Measurements from ENCODE around the gene BNIPL.

BNIPL gene

DNA sequence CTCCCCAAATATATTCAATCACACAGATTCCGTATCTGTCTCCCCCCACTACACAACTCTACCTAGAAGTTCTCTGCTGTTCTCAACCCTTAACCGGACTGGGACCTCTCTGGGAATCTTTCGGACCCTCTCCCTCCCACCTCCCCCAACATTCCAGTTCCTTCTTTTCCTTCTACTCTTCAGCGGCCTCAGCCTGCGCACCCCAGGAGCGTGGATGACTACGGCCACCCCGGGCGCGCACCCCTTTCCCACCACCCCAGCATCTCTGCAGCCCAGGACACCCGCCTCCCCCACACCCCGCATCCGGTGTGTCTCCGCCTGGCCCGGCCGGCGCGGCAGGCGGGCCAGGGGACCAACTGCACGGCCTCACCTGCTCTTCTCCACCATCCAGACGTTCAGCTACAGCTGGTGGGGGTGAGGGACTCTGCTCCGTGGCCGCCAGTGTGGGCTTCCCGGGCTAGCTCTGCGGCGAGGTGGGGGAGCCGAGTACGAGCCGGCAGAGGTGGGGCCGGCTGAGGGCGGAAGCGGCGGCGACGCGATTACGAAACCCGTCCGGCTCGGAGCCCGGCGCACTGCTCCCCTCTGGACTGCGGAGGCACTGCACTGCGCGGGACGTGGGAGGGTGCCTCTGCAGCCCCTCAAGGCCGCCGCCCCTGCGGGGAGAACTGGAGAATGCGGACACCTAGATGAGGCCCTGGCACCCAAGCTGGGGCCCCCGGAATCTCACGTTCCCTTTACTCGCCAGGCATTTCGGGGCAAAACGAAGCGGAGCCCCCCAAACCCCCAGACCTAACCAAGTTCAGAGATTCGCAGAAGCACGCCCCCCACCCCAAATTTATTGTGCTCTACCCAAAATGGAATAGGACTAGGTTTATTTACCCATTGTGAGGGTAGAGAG is 23.0 kb downstream of the BNIPL start, which contains the start of gene CDC42SE1:
Gene CDC42SE1, minus strand, starts transcription at position 514 of the 898 bp plus-strand sequence. CDS start 3,892 bp downstream, outside the sequence.
- DNase-seq = peak; percentile 89

DNA sequence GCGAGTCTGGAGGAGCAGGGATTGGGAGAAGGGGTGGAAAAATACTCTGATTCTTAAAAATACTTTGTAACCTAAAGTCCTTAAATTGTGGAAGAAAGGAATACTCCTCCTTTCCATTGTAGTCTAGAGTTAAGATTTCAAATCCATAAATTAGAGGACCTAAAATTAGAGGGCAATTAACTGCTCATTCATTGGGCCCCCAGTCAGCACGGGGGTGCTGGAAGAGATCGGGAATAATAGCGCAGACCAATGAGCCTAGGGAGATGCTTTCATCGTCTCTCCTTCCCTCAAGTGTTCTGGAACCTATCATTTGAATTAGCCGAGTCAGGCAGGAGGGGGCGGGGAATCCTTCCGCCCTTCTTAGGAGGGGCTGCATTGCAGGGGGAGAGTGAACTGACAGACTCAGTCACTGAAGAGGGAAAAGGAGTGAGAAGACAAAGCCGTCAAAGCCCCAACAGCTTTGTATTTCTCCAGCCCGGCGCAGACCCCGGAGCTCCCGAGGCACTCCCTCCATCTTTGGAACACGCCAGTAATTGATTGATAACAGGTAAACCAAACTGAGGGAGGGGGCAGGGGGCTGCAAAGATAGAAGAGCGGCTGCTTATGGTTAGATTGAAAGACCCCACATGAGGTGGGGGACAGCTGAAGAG is 23.7 kb downstream of the BNIPL start, which contains the start of gene MLLT11:
Gene MLLT11, plus strand, starts transcription at position 391 of the 650 bp plus-strand sequence. CDS start 6,828 bp downstream, outside the sequence.
- no peak for DNase-seq

GRCh38 chr1:151060657-151061421 is 24.5 kb downstream of the BNIPL start:
- DNase-seq = no peak

DNA sequence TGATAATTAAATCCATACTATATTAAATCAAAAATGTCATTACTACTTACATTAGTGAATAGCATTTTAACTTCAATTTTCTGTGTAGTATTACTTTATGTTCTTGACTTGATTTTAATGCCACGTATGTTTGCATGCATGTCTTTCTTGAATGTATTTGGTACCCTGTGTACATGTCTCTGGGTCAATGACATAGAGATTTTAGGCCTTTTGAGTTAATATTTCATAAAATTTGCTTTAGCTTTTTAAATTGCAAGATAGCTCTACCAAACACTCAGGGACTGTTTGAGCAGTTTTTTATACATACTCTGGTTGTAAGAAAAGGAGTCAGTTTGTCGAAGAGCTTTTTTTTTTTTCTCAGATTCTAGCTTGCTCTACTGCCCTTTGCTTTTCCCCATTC is 25.3 kb downstream of the BNIPL start:
- no peak for DNase-seq

GRCh38 chr1:151062741-151063371 is 26.5 kb downstream of the BNIPL start:
- no peak for DNase-seq

DNA sequence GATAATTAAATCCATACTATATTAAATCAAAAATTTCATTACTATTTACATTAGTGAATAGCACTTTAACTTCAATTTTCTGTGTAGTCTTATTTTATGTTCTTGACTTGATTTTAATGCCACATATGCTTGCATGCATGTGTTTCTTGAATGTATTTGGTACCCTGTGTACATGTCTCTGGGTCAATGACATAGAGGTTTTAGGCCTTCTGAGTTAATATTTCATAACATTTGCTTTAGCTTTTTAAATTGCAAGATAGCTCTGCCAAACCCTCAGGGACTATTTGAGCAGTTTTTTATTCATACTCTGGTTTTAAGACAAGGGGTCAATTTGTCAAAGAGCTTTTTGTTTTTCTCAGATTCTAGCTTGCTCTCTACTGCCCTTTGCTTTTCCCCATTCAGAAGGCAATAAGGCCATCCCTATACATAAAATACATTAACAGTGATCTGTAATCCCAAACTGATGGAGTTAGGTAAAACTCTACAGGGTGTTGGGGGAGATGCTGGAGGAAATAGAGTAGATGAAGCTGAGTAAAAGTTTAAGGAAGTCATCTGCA is 28.8 kb downstream of the BNIPL start:
- no peak for DNase-seq

DNA sequence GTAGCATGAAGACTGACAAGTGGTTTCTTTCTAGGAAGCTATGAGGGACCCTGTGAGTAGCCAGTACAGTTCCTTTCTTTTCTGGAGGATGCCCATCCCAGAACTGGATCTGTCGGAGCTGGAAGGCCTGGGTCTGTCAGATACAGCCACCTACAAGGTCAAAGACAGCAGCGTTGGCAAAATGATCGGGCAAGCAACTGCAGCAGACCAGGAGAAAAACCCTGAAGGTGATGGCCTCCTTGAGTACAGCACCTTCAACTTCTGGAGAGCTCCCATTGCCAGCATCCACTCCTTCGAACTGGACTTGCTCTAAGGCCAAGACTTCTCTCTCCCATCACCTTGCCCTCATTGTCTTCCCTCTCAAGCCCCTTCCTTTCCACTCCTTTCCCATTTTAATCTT is 30.8 kb downstream of the BNIPL start:
- DNase-seq = no peak

- DNase-seq = no peak
Measured at GRCh38 chr1:151069103-151069486, 32.7 kb downstream of the BNIPL start.

DNA sequence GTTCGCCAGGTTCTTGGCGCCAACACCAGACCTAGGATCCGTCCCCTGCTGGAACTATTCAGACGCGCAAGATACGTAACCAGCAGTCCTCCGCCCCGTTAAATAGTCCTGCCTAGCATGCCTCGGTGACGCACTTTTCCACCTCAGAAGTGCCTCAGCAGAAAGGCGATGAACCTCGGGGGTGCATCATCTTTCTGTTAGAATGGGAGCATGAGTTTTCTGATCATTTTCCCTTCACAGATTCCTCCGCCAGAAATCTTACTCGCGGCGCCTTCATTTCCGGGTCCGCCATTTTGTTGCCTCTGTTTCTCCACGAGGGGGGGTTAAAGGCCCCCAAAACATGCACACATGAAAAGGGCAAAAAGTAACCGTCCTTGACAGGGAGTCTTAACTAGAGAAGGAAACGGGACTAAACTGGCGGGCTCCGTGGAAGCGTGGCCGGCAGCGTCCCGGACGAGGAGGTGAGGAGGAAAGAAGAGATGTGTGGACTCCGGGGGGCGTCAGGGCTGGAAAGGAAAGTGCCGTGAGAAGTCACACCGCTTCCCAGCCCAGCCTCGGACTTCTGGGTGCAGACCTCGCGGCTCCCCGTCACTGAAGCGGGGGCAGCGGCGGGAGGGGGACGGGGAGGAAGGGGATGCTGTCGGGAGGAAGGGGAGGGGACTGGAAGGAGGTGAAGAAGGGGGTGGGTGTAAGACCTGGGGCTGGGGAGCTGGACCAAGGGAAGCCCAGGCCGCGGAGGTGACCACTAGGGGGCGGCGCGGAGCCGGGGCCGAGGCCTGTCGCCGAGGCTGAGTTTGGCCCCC is 34.3 kb downstream of the BNIPL start, which contains the start of gene GABPB2:
Gene GABPB2, plus strand, starts transcription at position 288 of the 803 bp plus-strand sequence. CDS start 17,429 bp downstream, outside the sequence.
- peak; percentile 89 for DNase-seq

GRCh38 chr1:151072224-151072623 is 35.8 kb downstream of the BNIPL start:
- DNase-seq = no peak

GRCh38 chr1:151085953-151086559 is 49.7 kb downstream of the BNIPL start:
- no peak for DNase-seq

Measured in CD4-positive, alpha-beta T cell treated with Interleukin-12 subunit alpha and Interleukin-12 subunit beta, for 1 hour (primary cell).